ENCODE results near the gene COA5. TPM values are rescaled to one million over a fixed set of nuclear protein-coding genes. Genes with fewer than 3 reads are reported as not detected.
A peak's percentile ranks its signal among the peaks of the same experiment; 100 is the strongest.
"Not testable (repeated sequence)": the region's sequence is repeated elsewhere in the genome, so short reads cannot be mapped to it uniquely, and the experiment has no call there.

The COA5 gene
- total RNA-seq, 1 donor from 2014 or later = 39.3 TPM

- no peak for TF ChIP-seq CTCF (conservative IDR thresholded peaks at IDR 0.05)
- DNase-seq (ENCODE audit: extremely low spot score, unreplicated experiment) = no peak
- H3K36me3 Mint-ChIP-seq = peaks cover 6% of the 10 kb centered on the region
- peaks cover 30% of the 10 kb centered on the region for H3K4me1 Mint-ChIP-seq (ENCODE audit: unreplicated experiment)
- peak overlapping the region; percentile 12 for H3K27ac Mint-ChIP-seq
- H3K27me3 Mint-ChIP-seq = no peaks in the 10 kb centered on the region
- peak overlapping the region; percentile 62 for H3K4me3 Mint-ChIP-seq
- H3K9me3 Mint-ChIP-seq = no peaks in the 10 kb centered on the region
Measured at GRCh38 chr2:98605076-98605475, 3.2 kb downstream of the COA5 start.

GRCh38 chr2:98604547-98604946, 3.8 kb downstream of the COA5 start:
- no peak overlapping the region for H3K4me3 Mint-ChIP-seq
- TF ChIP-seq CTCF (conservative IDR thresholded peaks at IDR 0.05) = no peak
- H3K27me3 Mint-ChIP-seq = no peaks in the 10 kb centered on the region
- H3K27ac Mint-ChIP-seq = no peak overlapping the region
- no peaks in the 10 kb centered on the region for H3K9me3 Mint-ChIP-seq
- DNase-seq (ENCODE audit: extremely low spot score, unreplicated experiment) = no peak
- H3K36me3 Mint-ChIP-seq = peaks cover 10% of the 10 kb centered on the region
- peaks cover 24% of the 10 kb centered on the region for H3K4me1 Mint-ChIP-seq (ENCODE audit: unreplicated experiment)

GRCh38 chr2:98601532-98602132, 6.7 kb downstream of the COA5 start:
- no peak for DNase-seq (ENCODE audit: extremely low spot score, unreplicated experiment)
- Mint-ChIP-seq H3K4me1 (ENCODE audit: unreplicated experiment) (peaks cover 12% of the 10 kb centered on the region), H3K27ac (no peak overlapping the region), H3K9me3 (no peaks in the 10 kb centered on the region), H3K36me3 (peaks cover 16% of the 10 kb centered on the region), H3K4me3 (no peak overlapping the region), H3K27me3 (no peaks in the 10 kb centered on the region)
- peak; percentile 79 for TF ChIP-seq CTCF (conservative IDR thresholded peaks at IDR 0.05)

DNA sequence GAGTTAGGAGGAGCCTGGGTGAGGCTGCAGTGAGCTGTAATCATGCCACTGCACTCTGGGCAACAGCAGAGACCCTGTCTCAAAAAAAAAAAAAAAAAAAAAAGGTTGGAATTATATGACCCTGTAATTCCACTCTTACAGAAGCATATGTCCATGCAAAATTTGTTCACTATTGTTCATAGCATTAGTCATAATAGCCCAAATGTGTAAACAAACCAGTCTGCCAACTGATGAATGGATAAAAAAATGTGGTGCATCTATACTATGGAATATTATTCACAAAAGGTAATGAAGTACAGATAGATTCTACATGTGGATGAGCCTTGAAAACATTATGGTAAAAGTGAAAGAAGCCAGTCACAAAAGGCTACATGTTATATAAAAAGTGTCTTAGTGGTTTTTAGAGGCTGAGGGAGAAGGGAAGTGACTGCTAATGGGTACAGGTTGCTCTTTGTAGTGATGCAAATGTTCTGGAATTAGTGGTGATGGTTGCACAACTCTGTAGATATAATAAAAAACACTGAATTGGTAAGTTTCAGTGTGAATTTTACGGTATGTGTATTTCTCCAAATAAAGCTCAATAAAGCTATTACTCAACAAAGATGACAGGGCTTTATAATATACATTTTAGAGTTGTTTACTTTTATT, 9.4 kb downstream of the COA5 start:
- Mint-ChIP-seq H3K9me3 (no peaks in the 10 kb centered on the region), H3K27ac (no peak overlapping the region), H3K4me1 (ENCODE audit: unreplicated experiment) (no peaks in the 10 kb centered on the region), H3K36me3 (peaks cover 25% of the 10 kb centered on the region), H3K27me3 (no peaks in the 10 kb centered on the region), H3K4me3 (no peak overlapping the region)
- TF ChIP-seq CTCF (conservative IDR thresholded peaks at IDR 0.05) = no peak
- DNase-seq (ENCODE audit: extremely low spot score, unreplicated experiment) = no peak

DNA sequence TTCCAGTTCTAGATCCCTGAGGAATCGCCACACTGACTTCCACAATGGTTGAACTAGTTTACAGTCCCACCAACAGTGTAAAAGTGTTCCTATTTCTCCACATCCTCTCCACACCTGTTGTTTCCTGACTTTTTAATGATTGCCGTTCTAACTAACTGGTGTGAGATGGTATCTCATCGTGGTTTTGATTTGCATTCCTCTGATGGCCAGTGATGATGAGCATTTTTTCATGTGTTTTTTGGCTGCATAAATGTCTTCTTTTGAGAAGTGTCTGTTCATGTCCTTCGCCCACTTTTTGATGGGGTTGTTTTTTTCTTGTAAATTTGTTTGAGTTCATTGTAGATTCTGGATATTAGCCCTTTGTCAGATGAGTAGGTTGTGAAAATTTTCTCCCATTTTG, 13.6 kb downstream of the COA5 start:
- DNase-seq (ENCODE audit: extremely low spot score, unreplicated experiment); H3K4me1 Mint-ChIP-seq (ENCODE audit: unreplicated experiment); H3K9me3 Mint-ChIP-seq; H3K27ac Mint-ChIP-seq; H3K27me3 Mint-ChIP-seq; H3K4me3 Mint-ChIP-seq: not testable (repeated sequence)
- peaks cover 31% of the 10 kb centered on the region for H3K36me3 Mint-ChIP-seq

GRCh38 chr2:98592565-98592964, 15.7 kb downstream of the COA5 start:
- no peak for TF ChIP-seq CTCF (conservative IDR thresholded peaks at IDR 0.05)
- H3K9me3 Mint-ChIP-seq = no peaks in the 10 kb centered on the region
- H3K27ac Mint-ChIP-seq = no peak overlapping the region
- H3K27me3 Mint-ChIP-seq = no peaks in the 10 kb centered on the region
- H3K4me3 Mint-ChIP-seq = no peak overlapping the region
- no peaks in the 10 kb centered on the region for H3K4me1 Mint-ChIP-seq (ENCODE audit: unreplicated experiment)
- DNase-seq (ENCODE audit: extremely low spot score, unreplicated experiment) = no peak
- peaks cover 25% of the 10 kb centered on the region for H3K36me3 Mint-ChIP-seq
